ENCODE data around the gene GIGYF2.

GRCh38 chr2:232882085-232882484 is 185.0 kb downstream of the GIGYF2 start:
- TF ChIP-seq POLR2AphosphoS5 (IDR thresholded peaks at IDR 0.05; ENCODE audit: low read depth, low read length) (no peak), CTCF (IDR thresholded peaks at IDR 0.05) (no peak), EP300 (IDR thresholded peaks at IDR 0.05; ENCODE audit: borderline replicate concordance in 1 of 2, low read depth in 1 of 2, low read length in 1 of 2) (no peak), FOXM1 (IDR thresholded peaks at IDR 0.05; ENCODE audit: low read depth) (no peak), EZH2phosphoT487 (IDR thresholded peaks at IDR 0.05; ENCODE audit: borderline replicate concordance, low read depth) (no peak), FOXJ3 (CRISPR knock-in tag; IDR thresholded peaks at IDR 0.05) (no peak), CHD2 (IDR thresholded peaks at IDR 0.05; ENCODE audit: low read length, partially characterized antibody) (no peak), RFX5 (IDR thresholded peaks at IDR 0.05; ENCODE audit: low read length) (no peak), JUND (IDR thresholded peaks at IDR 0.05) (no peak), NFIC (IDR thresholded peaks at IDR 0.05; ENCODE audit: borderline replicate concordance) (no peak)
